Muscle layer of colon (tissue), 2 donors: Measurements from ENCODE around the gene ADGRF3.
"Not testable (repeated sequence)": the region's sequence is repeated elsewhere in the genome, so short reads cannot be mapped to it uniquely, and the experiment has no call there.

Experiments used
- H3K27ac ChIP-seq: one replicate; pipeline ENCODE4 v1.7.0; 2013; ENCODE audit warnings: low read depth, mild to moderate bottlenecking, low read length, moderate library complexity
- H3K27me3 ChIP-seq, 2 donors: one replicate each; pipeline ENCODE4 v1.7.0; 2013; ENCODE audit warnings: low read length in 2 of 2, mild to moderate bottlenecking in 2 of 2; ENCODE audit not compliant: insufficient read depth in 2 of 2, control insufficient read depth in 1 of 2
- H3K36me3 ChIP-seq: one replicate; pipeline ENCODE4 v1.7.0; 2013; ENCODE audit warnings: mild to moderate bottlenecking, low read length; ENCODE audit not compliant: insufficient read depth
- H3K4me1 ChIP-seq: one replicate; pipeline ENCODE4 v1.7.0; 2013; ENCODE audit warnings: mild to moderate bottlenecking, low read length; ENCODE audit not compliant: insufficient read depth
- H3K4me3 ChIP-seq, 2 donors: one replicate each; pipeline ENCODE4 v1.7.0; 2013; ENCODE audit warnings: low read length in 2 of 2, low read depth in 1 of 2, mild to moderate bottlenecking in 1 of 2, moderate library complexity in 1 of 2
- H3K9ac ChIP-seq: one replicate; pipeline ENCODE4 v1.7.0; 2013; ENCODE audit warnings: low read length
- H3K9me3 ChIP-seq: one replicate; pipeline ENCODE4 v1.7.0; 2013; ENCODE audit warnings: mild to moderate bottlenecking, low read length
- donor health status: abdominal sarcoma.
- donor health status: Adenocarcinoma of cecum.

ADGRF3 gene

GRCh38 chr2:26364669-26365068 is 18.1 kb upstream of the ADGRF3 start:
- Histone ChIP-seq H3K9me3 (no peaks in the 10 kb centered on the region), H3K27me3 (no peaks in the 10 kb centered on the region), H3K27ac (no peak overlapping the region), H3K9ac (no peak overlapping the region), H3K4me3 (no peak overlapping the region), H3K4me1 (no peaks in the 10 kb centered on the region), H3K36me3 (peaks cover 4% of the 10 kb centered on the region)

GRCh38 chr2:26363958-26364357 is 17.4 kb upstream of the ADGRF3 start:
- Histone ChIP-seq H3K4me1 (no peaks in the 10 kb centered on the region), H3K9me3 (no peaks in the 10 kb centered on the region), H3K4me3 (no peak overlapping the region), H3K9ac (no peak overlapping the region), H3K36me3 (no peaks in the 10 kb centered on the region), H3K27me3 (no peaks in the 10 kb centered on the region), H3K27ac (no peak overlapping the region)

- no peak overlapping the region for H3K9ac ChIP-seq
- no peak overlapping the region for H3K27ac ChIP-seq
- no peaks in the 10 kb centered on the region for H3K27me3 ChIP-seq
- no peak overlapping the region for H3K4me3 ChIP-seq
- H3K4me1 ChIP-seq: no peaks in the 10 kb centered on the region
- H3K36me3 ChIP-seq: no peaks in the 10 kb centered on the region
- no peaks in the 10 kb centered on the region for H3K9me3 ChIP-seq
These were observed 16.7 kb upstream of the ADGRF3 start for GRCh38 chr2:26363323-26363722.

- H3K4me1 ChIP-seq: no peaks in the 10 kb centered on the region
- no peak overlapping the region for H3K4me3 ChIP-seq
- no peaks in the 10 kb centered on the region for H3K9me3 ChIP-seq
- no peak overlapping the region for H3K9ac ChIP-seq
- H3K36me3 ChIP-seq: no peaks in the 10 kb centered on the region
- H3K27ac ChIP-seq: no peak overlapping the region
- no peaks in the 10 kb centered on the region for H3K27me3 ChIP-seq
These were observed 13.4 kb upstream of the ADGRF3 start for GRCh38 chr2:26359886-26360473.

GRCh38 chr2:26356771-26357170 is 10.2 kb upstream of the ADGRF3 start:
- no peaks in the 10 kb centered on the region for H3K9me3 ChIP-seq
- H3K4me3 ChIP-seq: no peak overlapping the region
- no peaks in the 10 kb centered on the region for H3K36me3 ChIP-seq
- no peaks in the 10 kb centered on the region for H3K27me3 ChIP-seq
- H3K27ac ChIP-seq: no peak overlapping the region
- H3K4me1 ChIP-seq: no peaks in the 10 kb centered on the region
- H3K9ac ChIP-seq: no peak overlapping the region

- Histone ChIP-seq H3K27ac (no peak overlapping the region), H3K9ac (no peak overlapping the region), H3K4me1 (no peaks in the 10 kb centered on the region), H3K27me3 (no peaks in the 10 kb centered on the region), H3K4me3 (no peak overlapping the region), H3K36me3 (no peaks in the 10 kb centered on the region), H3K9me3 (no peaks in the 10 kb centered on the region)
These were observed 9.5 kb upstream of the ADGRF3 start for GRCh38 chr2:26356111-26356510.

GRCh38 chr2:26355038-26355995 is 8.7 kb upstream of the ADGRF3 start:
- no peaks in the 10 kb centered on the region for H3K36me3 ChIP-seq
- no peaks in the 10 kb centered on the region for H3K9me3 ChIP-seq
- no peak overlapping the region for H3K9ac ChIP-seq
- H3K4me3 ChIP-seq: no peak overlapping the region
- no peak overlapping the region for H3K27ac ChIP-seq
- H3K4me1 ChIP-seq: no peaks in the 10 kb centered on the region
- H3K27me3 ChIP-seq: no peaks in the 10 kb centered on the region

- H3K4me3 ChIP-seq, H3K4me1 ChIP-seq, H3K9ac ChIP-seq, H3K9me3 ChIP-seq, H3K36me3 ChIP-seq, H3K27me3 ChIP-seq, H3K27ac ChIP-seq: not testable (repeated sequence)
These were observed 7.9 kb upstream of the ADGRF3 start for GRCh38 chr2:26354469-26354868.

GRCh38 chr2:26352892-26353291 is 6.3 kb upstream of the ADGRF3 start:
- H3K27ac ChIP-seq: no peak overlapping the region
- no peaks in the 10 kb centered on the region for H3K36me3 ChIP-seq
- H3K4me1 ChIP-seq: no peaks in the 10 kb centered on the region
- H3K4me3 ChIP-seq: no peak overlapping the region
- H3K9ac ChIP-seq: no peak overlapping the region
- no peaks in the 10 kb centered on the region for H3K9me3 ChIP-seq
- no peaks in the 10 kb centered on the region for H3K27me3 ChIP-seq

GRCh38 chr2:26351375-26352090 is 4.9 kb upstream of the ADGRF3 start:
- H3K27ac ChIP-seq: no peak overlapping the region
- no peaks in the 10 kb centered on the region for H3K27me3 ChIP-seq
- no peaks in the 10 kb centered on the region for H3K36me3 ChIP-seq
- no peak overlapping the region for H3K4me3 ChIP-seq
- peaks cover 6% of the 10 kb centered on the region for H3K4me1 ChIP-seq
- no peaks in the 10 kb centered on the region for H3K9me3 ChIP-seq
- H3K9ac ChIP-seq: no peak overlapping the region

- Histone ChIP-seq H3K36me3 (no peaks in the 10 kb centered on the region), H3K27me3 (no peaks in the 10 kb centered on the region), H3K4me1 (peaks cover 12% of the 10 kb centered on the region), H3K9ac (no peak overlapping the region), H3K9me3 (no peaks in the 10 kb centered on the region), H3K27ac (no peak overlapping the region), H3K4me3 (no peak overlapping the region)
These were observed 3.1 kb upstream of the ADGRF3 start for GRCh38 chr2:26349690-26350089.
